Measurements from ENCODE around the gene ANKH.

GRCh38 chr5:14679595-14679994, 192.0 kb downstream of the ANKH start:
- TF ChIP-seq, protein P1, sequence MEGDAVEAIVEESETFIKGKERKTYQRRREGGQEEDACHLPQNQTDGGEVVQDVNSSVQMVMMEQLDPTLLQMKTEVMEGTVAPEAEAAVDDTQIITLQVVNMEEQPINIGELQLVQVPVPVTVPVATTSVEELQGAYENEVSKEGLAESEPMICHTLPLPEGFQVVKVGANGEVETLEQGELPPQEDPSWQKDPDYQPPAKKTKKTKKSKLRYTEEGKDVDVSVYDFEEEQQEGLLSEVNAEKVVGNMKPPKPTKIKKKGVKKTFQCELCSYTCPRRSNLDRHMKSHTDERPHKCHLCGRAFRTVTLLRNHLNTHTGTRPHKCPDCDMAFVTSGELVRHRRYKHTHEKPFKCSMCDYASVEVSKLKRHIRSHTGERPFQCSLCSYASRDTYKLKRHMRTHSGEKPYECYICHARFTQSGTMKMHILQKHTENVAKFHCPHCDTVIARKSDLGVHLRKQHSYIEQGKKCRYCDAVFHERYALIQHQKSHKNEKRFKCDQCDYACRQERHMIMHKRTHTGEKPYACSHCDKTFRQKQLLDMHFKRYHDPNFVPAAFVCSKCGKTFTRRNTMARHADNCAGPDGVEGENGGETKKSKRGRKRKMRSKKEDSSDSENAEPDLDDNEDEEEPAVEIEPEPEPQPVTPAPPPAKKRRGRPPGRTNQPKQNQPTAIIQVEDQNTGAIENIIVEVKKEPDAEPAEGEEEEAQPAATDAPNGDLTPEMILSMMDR (conservative IDR thresholded peaks at IDR 0.05; ENCODE audit: low read length), result no peak
- no peak for TF ChIP-seq EZH2phosphoT487 (IDR thresholded peaks at IDR 0.05; ENCODE audit: borderline replicate concordance)
